ENCODE measurements around the gene IL16.

GRCh38 chr15:81346611-81347010 lies 149.9 kb downstream of the IL16 start:
- no peak for TF ChIP-seq CTCF (IDR thresholded peaks at IDR 0.05)
- no peak for TF ChIP-seq POLR2A (IDR thresholded peaks at IDR 0.05)
